Liver (tissue), 3 donors: ENCODE data around the gene TRIM3.

Source experiments
- CTCF ChIP-seq: fragments of 150-350 bp; IDR thresholded peaks from 2 replicates; pipeline ENCODE4 v1.5.1; 2017; ENCODE audit warnings: improper control_type of control experiment, low read depth, low read length; ENCODE audit not compliant: missing input control
- GABPA ChIP-seq, 2 donors: IDR thresholded peaks in 1 of 2; conservative IDR thresholded peaks in 1 of 2; 2 replicates each; pipeline ENCODE4 v1.6.1; 2016; ENCODE audit warnings: antibody characterized with exemption in 2 of 2, mild to moderate bottlenecking in 1 of 2, moderate library complexity in 1 of 2
- HNF4G ChIP-seq: IDR thresholded peaks from 2 replicates; pipeline ENCODE4 v1.6.1; 2016; ENCODE audit warnings: antibody characterized with exemption
- JUND ChIP-seq, 2 donors: IDR thresholded peaks; 2 replicates each; pipeline ENCODE4 v1.6.1; 2016; ENCODE audit warnings: antibody characterized with exemption in 2 of 2
- MAX ChIP-seq: IDR thresholded peaks from 2 replicates; pipeline ENCODE4 v1.6.1; 2016; ENCODE audit warnings: antibody characterized with exemption
- RAD21 ChIP-seq, 2 donors: IDR thresholded peaks; 2 replicates each; pipeline ENCODE4 v1.6.1; 2016; ENCODE audit warnings: antibody characterized with exemption in 2 of 2, mild to moderate bottlenecking in 2 of 2
- RXRA ChIP-seq, 2 donors: IDR thresholded peaks; 2 replicates each; pipeline ENCODE4 v1.6.1; 2017 to 2018; ENCODE audit warnings: antibody characterized with exemption in 2 of 2, mild to moderate bottlenecking in 1 of 2
- SP1 ChIP-seq: IDR thresholded peaks from 2 replicates; pipeline ENCODE4 v1.6.1; 2018; ENCODE audit warnings: antibody characterized with exemption, mild to moderate bottlenecking
- TAF1 ChIP-seq: conservative IDR thresholded peaks from 2 replicates; pipeline ENCODE4 v1.6.1; 2016; ENCODE audit warnings: antibody characterized with exemption, mild to moderate bottlenecking
- YY1 ChIP-seq: IDR thresholded peaks from 2 replicates; pipeline ENCODE4 v1.6.1; 2016; ENCODE audit warnings: antibody characterized with exemption, mild to moderate bottlenecking
- donor health status: healthy.
- donor health status: healthy.

- no peak for TF ChIP-seq CTCF
- TF ChIP-seq RAD21 (IDR thresholded peaks at IDR 0.05) = no peak
- TF ChIP-seq YY1 = no peak
- TF ChIP-seq JUND (IDR thresholded peaks at IDR 0.05) = no peak
- TF ChIP-seq SP1 = no peak
- TF ChIP-seq MAX = no peak
- no peak for TF ChIP-seq HNF4G
- TF ChIP-seq TAF1 = no peak
- TF ChIP-seq GABPA (IDR thresholded peaks at IDR 0.05 in 1 of 2, conservative IDR thresholded peaks at IDR 0.05 in 1 of 2) = no peak
- TF ChIP-seq RXRA (IDR thresholded peaks at IDR 0.05) = no peak
These were observed 57.9 kb downstream of the TRIM3 start for GRCh38 chr11:6415797-6416196.
